ENCODE data around the gene ALK.
"Not testable (repeated sequence)": the region's sequence is repeated elsewhere in the genome, so short reads cannot be mapped to it uniquely, and the experiment has no call there.

- not testable (repeated sequence) for TF ChIP-seq CTCF (IDR thresholded peaks at IDR 0.05; ENCODE audit: low read depth, low read length); EZH2phosphoT487 (IDR thresholded peaks at IDR 0.05; ENCODE audit: low read depth)
Observed at GRCh38 chr2:29750463-29750862, 170.9 kb downstream of the ALK start.
